Stimulated activated CD4-positive, alpha-beta T cell treated with anti-CD3 and anti-CD28 coated beads, Interleukin-1b, Interleukin-23, amount 100 ng/mL, for 24 hours (primary cell): Measurements from ENCODE around the gene STXBP6.

Experiments
- DNase-seq, 4 experiments: peaks; one replicate each; pipeline ENCODE4 v3.0.0-alpha.2; 2020; ENCODE audit warnings: low read depth in 4 of 4, low spot score in 1 of 4

The STXBP6 gene

GRCh38 chr14:25052921-25053320, 3.0 kb upstream of the STXBP6 start:
- DNase-seq: no peak

GRCh38 chr14:25052385-25052784, 2.4 kb upstream of the STXBP6 start:
- no peak for DNase-seq

- DNase-seq: no peak
These were observed 563 bp upstream of the STXBP6 start for GRCh38 chr14:25050269-25051150.

DNA sequence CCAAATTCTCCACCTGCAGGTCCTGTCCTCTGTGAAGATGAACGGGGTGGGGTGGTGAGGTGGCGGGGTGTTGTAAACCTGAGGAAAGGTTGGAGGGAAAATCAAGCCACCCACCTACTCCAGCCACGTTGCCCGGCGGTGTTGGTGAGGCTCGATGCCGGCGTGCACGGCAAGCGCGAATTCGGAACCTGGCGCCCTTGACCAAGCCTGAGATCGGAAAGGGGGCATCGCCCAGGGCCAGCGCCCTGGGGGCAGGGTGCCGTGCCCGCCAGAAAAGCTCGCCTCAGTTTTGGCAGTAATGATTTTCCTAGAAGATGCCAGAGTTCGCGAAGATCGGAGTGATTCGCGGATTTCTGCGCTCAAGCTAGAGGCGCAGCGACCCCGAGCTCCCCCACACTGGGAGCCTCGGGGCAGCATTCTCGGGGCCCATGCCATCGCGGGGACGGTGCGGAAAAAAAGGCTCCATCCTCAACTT, 817 bp downstream of the STXBP6 start:
- no peak for DNase-seq

DNA sequence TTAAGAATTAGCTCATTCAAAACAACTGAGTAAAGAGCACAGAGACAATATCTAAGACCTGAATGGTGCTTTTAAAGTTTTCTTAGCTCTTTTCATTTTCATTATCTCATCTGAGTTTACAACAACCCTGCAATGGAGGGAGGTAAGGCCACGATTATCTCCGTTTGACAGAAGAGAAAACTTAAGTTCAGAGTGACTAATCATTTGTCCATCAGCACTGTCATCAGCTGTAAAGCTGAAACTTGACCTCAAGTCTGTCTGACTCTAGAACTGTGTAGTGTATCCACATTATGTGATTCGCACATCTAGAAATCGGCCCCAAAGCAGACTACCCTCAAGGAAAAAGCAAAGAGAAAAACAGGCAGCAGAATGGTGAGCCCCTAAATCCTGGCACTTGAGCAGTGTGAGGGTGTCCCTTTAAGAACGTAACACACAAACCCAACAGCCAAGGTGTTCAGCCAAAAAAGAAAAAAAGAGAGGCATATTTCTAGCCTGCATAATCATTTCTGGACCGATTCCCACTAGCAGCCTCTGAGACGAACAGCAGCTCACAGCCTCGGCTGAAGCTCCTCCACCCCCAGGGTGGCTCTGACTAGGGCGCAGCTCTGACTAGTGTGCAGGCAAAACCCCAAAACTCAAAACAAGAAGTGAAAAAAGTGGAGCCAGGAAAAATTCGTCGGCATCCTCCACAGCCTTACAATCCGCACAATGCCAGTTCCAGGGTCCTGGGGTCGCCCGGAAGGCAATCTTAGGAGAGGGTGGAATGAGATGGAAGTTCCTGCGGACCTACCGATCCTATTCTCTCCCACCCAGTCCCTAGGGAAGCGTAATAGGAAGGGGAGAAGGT, 1.6 kb downstream of the STXBP6 start:
- no peak for DNase-seq

- DNase-seq: no peak
These were observed 3.5 kb downstream of the STXBP6 start for GRCh38 chr14:25046301-25046943.

- DNase-seq: no peak
These were observed 5.7 kb downstream of the STXBP6 start for GRCh38 chr14:25044106-25044698.

DNA sequence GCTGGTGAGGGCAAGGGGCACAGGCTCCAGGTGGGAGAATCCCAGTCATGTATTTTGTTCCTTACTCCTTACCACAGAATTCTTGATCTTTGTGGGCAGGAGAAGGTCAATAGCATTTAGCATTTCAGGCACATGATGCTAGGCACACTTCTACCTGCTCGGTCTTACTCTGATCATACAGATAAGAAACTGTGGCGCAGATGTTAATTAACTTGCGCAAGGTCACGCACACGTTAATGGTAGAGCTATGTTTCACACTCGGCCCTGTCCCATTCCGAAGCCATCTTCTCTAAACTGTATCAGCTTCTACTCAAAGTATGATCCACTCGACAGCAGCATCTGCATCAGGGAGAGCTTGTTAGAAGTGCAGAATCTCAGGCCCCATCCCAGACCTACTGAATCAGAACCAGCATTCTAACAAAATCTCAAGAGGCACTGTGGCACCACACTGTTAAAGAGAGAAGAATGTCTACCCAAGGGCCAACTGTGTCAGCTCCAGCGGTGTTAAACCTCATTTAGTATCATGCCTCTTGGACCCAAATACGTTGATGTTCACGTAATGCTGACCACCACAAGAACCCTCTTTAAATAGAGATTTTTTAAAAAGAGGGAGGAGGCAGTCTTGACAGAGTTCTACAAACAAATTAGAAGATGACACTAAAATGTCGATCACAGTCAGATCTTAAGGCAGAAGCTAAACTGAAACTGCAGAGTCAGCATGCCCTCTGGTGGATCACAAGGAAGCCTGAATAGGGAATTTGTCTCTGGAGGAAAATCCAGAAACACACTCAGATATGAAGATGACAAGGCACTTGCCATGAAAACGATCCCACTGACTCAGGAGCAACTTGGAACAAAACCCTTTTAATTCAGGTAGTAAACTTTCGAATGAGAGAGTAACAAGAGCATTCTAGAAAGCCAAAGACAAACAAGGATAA, 7.3 kb downstream of the STXBP6 start:
- DNase-seq: no peak

DNA sequence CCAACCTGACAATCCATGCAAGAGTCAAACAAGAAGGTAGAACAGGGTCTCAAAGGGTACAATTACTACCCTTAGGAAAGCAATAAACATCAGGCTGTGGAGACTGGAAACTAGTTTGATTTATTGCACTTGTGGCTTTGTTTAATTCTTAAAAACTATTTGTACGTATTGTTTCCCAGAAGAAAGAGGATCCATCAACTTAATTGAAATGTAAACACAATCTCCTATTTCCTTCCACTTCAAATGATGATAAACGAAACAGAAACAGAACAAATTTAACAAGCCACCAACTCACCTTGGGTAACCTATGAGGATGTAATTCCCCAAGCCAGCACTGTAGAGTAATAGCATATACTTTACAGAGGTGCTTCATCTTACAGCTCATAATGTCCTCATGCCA, 8.0 kb downstream of the STXBP6 start:
- DNase-seq: no peak

GRCh38 chr14:25041484-25041883, 8.5 kb downstream of the STXBP6 start:
- no peak for DNase-seq

GRCh38 chr14:25039933-25040332, 10.0 kb downstream of the STXBP6 start:
- DNase-seq: no peak

- DNase-seq: no peak
These were observed 11.8 kb downstream of the STXBP6 start for GRCh38 chr14:25038044-25038668.

- no peak for DNase-seq
These were observed 12.9 kb downstream of the STXBP6 start for GRCh38 chr14:25037032-25037431.

GRCh38 chr14:25034803-25035681, 14.9 kb downstream of the STXBP6 start:
- DNase-seq: no peak

DNA sequence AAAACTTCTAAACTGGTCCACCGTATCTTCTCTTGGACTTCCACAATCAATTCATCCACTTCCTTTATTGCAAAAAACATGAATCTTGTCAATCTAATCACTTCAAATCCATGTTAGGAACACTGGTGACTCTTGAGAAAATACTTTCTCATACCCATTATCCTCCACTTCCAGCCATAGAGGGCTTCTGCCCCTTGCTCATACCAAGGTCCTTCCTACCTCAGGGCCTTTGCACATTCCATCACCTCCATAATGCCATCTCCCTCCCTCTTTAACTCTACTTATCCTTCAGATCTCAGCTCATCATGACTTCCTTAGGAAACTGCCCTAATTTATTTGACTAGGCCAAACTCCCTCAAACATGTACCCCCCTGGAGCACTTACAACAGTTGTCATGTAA, 16.6 kb downstream of the STXBP6 start:
- no peak for DNase-seq

DNA sequence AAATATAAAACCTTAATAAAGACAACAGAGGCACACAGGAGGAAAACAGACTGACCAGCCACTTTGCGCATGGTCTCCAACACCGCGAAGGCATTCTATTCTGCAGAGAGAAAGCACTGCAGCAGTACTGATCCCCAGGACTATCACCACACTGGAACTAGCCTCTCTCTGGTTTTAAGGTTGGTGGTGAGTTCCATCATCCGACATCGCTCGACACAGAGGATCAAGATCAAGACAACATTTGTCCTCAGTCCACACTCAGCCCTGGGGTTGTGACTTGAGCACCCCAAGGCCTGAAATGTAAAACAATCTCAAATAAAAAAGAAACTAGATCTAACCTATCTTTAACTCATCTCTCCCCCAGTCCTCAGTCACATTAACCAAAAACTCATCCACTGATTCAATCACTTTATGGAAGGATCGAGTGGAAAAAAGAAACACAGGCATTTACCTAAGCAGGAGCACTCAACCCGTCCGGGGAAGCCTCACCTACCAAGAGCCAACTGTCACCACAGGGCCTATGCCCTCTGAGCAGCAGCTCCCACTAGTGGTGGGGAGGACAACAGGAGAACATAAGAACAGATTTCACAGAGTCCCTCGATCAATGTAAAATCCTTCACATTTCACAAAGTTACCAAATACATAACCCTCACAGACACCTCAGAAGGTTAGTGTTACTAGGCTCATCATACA, 17.7 kb downstream of the STXBP6 start:
- no peak for DNase-seq

DNA sequence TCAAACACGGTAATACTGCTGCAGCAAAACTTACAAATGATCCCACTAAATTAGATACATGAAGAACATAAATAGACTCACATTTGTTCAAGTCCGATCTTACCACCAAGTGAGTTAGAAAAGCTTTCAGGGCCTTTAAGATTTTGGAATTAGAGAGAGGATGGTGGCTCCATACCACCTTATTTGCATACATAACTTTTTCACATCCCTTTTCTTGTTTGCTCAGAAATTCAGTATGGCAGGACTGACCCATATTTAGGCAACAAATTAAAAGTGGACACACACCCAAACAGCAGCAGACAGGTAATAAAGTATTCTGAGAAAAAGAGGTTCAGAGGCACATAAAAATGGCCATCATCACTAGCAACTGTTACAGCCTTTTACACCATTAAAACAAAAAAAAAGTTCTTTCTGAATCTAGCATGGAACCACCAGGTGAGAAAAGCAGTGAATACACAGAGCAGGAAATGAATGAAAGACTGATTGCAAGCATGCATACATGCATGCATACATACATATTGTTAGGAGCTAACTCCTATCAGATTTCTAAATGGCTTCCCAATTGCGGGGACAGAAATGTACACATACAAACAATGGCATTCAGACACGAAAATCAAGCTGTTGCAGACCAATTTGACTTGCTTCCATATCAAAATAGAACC, 23.3 kb downstream of the STXBP6 start:
- no peak for DNase-seq

DNA sequence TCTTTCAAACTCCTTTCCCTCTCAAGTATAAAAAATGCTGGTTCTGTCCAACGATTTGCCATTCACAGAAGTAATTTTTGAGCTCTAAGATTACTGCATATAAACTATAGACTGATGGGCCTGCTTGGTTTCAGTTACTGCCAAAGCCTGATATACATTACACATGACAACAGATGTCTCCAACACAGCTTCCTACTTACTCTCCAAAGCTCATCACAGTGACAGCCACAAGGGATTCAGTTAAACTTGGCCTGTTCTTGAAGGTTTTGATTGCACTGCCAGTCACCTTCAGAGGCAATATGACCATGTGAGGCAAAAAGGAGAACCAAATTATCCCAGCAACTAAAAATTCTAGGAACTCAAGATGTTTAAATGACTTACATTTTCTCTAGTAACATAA, 30.1 kb downstream of the STXBP6 start:
- no peak for DNase-seq
